ENCODE measurements around the gene PATL1.
A peak's percentile ranks its signal among the peaks of the same experiment; 100 is the strongest.

The PATL1 gene

DNA sequence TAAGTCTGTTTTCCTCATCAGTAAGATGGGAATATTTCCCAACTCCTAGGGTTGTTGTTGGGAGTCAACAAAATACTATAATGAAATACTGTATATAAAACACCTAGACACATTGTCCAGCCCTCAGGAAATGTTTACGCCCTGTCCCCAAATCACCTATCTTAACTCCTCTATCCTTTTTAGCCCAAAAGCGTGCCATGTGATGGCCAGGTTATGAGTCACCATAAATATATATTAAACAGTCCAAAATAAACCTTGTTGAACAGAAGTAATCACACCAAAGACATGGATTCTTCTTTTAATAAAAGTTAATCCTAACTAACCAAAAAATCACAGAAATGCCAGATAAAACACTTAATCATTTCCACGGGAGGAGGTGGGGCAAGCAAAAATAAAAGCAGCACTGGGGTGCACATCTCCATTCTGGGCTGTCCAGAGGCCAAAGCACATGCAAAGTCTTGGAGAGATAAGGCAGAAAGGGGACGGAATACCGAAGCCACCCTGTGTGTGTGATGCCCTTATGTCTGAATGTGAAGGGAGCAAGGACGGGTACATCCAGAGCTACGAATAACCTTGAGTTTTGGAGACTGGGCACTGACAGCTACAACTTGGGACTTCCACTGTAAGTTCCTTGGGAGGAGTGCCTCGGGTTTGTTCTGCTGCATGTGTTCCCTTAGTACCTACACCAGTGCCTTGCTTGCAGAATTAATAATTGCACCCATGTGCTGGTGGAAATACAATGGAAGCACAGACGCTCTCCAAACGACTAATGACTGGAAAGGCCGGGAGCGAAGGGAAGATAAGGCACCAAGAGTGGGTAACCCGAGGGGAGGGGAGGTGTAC lies 54.3 kb downstream of the PATL1 start:
- peak; percentile 53 for DNase-seq

GRCh38 chr11:59611570-59612565 lies 57.0 kb downstream of the PATL1 start:
- no peak for DNase-seq

DNA sequence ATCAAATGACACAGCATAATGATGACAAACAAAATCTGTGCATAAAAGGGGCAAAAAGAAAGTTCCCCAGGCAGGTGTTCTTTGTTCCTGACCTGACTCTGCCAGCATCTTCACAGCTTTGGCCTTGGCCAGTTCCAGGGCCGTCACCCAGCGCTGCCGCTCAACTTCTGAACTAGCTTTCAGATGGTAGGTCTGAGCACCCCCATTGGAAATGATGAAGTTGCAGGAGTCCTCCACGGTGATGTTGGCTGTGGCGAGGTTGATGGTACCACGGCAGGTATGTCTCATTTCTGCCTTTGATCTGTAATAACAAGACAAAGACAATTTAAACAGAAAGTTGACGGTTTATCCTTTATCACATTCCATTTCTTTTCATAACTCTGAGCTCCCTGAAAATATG lies 58.5 kb downstream of the PATL1 start:
- DNase-seq = no peak

DNA sequence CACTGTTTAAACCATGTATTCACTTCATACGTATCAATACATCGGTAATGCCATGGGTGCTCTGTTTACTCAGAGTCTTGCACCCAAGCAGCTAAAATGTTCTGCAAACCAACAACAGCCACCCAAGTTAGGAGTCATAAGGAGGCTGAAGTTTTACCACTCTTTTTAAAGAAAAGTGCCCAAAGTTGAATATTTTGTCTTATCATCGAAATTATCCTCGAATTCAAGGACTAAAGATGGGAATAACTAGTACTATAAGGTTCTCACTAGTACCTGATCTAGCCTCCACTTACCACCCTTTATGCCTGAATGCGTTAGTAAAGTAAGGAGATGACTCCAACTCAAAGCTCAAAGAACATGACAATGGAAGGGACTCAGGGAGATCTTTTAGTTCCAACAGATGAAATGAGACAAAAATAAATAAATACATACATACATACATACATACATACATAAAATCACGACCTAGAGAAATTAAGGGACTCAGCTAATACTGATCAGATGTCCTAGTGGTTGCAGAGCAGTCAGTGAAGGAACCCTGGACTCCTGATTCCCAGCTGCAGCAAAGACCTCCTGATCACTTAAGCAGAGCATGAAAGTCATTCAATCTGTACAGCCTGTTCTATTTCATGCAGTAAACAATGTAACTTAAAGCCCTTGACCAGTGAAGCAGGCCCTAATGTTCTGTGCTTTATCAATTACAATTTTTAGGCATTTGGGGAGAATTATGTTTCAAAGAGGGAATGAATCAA lies 61.0 kb downstream of the PATL1 start:
- no peak for DNase-seq

DNA sequence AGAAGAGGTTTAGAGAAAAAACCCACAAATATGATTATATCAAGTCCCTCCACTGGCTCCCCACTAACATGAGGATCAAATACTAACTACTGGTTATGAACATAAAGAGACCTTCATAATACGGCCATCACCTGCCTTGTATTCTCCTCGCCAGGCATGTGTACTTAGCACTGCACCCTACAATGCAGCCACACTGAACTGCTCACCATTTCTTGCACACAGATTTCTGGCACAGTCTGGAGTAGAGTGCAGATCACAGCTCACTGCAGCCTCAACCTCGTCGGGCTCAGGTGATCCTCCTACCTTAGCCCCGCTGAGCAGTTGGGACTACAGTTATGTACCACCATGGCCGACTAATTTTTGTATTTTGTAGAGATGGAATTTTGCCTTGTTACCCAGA lies 66.4 kb downstream of the PATL1 start:
- no peak for DNase-seq

DNA sequence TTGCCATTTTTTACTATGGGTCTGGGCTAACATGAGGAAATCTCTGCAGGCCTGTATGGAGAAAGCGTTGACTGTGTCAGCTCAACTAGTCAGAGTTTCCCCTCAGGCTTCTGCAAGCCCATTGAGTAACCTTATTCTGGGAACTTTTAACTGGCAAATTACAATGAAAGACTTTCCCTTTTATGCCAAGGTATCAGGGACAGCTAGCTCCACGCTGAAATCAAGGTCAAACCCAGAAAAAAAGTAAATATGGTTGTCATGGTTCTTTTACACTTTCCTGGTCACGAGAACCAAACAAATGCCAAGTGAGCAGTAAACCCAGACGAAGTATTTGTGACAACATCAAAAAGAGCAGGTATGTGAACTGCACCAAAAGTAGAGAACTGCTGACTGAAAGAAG lies 67.0 kb downstream of the PATL1 start:
- no peak for DNase-seq

- DNase-seq = no peak
Observed at GRCh38 chr11:59600636-59601035, 68.2 kb downstream of the PATL1 start.

- no peak for DNase-seq
Observed at GRCh38 chr11:59600234-59600633, 68.6 kb downstream of the PATL1 start.

DNA sequence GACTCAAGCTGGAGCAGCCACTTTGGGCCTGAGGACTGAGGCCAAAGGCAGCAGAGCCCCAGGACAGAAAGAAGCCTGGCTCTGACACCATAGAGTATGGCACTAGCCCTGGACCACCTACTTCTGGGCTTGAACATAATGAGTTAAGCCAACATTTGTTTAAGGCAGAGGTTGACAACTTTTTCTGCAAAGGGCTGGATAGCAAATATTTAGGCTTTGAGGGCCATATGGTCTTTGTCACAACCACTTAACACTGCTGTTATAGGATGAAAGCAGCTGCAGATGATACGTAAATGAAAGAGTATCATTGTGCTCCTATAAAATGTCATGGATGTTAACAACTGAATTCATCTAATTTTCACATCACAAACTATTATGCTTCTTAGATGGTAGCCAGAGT lies 69.9 kb downstream of the PATL1 start:
- DNase-seq = no peak
